ENCODE results near the gene MRFAP1.

MRFAP1 gene

DNA sequence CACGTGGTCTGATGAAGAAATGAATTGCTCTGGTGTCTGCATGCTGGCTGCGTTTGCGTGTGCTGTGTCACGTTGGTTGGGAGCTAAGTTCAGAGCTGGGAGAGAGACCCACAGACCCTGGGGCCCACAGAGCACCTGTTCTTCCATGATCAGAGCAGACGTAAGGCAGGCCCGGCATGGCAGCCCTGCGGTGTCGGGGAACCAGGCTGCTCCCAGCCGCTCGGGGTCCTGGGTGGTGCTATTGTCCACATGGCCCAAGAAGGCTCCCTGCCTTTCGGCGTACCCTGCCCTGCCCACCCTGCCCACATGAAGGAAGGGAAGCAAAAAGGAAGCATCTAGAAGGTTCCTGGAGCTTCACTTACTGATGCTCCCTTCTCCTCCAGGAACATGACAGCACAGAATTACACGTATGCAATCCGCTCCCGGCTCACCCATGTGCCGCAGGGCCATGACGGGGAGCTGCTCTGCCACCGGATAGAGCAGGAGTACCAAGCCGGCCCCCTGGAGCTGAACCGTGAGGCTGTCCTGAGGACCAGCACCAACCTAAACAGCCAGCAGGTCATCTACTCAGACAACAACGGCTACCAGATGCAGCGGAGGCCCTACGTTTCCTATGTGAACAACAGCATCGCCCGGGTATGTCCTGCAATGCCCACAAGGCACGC is 30.9 kb upstream of the MRFAP1 start:
- Histone ChIP-seq H4K20me1 (ENCODE audit: insufficient read depth, low read length) (no peaks in the 10 kb centered on the region), H3K9me2 (replicated peaks; ENCODE audit: insufficient read depth, low read length) (no peaks in the 10 kb centered on the region), H3K27me3 (replicated peaks; ENCODE audit: insufficient read depth, low read length) (no peaks in the 10 kb centered on the region), H3K9me3 (replicated peaks; ENCODE audit: insufficient read depth, low read length) (no peaks in the 10 kb centered on the region), H3K27ac (ENCODE audit: low read length) (no peak overlapping the region), H3K4me2 (ENCODE audit: low read depth, low read length) (no peak overlapping the region), H3K4me3 (ENCODE audit: low read length) (no peak overlapping the region), H3F3A (ENCODE audit: insufficient read depth, low read length) (no peaks in the 10 kb centered on the region), H3K9ac (ENCODE audit: low read length) (no peak overlapping the region), H3K4me1 (ENCODE audit: low read length) (no peaks in the 10 kb centered on the region), H3K36me3 (replicated peaks; ENCODE audit: insufficient read depth, low read length) (no peaks in the 10 kb centered on the region), H3K79me2 (ENCODE audit: low read length) (no peaks in the 10 kb centered on the region), H2AFZ (ENCODE audit: low read length) (no peak overlapping the region)
- no peak for DNase-seq
- TF ChIP-seq EZH2 (optimal IDR thresholded peaks at IDR 0.05; ENCODE audit: low read depth, low read length) (no peak), EZH2phosphoT487 (IDR thresholded peaks at IDR 0.05; ENCODE audit: low read length) (no peak)
- TF ChIP-seq, protein P1, sequence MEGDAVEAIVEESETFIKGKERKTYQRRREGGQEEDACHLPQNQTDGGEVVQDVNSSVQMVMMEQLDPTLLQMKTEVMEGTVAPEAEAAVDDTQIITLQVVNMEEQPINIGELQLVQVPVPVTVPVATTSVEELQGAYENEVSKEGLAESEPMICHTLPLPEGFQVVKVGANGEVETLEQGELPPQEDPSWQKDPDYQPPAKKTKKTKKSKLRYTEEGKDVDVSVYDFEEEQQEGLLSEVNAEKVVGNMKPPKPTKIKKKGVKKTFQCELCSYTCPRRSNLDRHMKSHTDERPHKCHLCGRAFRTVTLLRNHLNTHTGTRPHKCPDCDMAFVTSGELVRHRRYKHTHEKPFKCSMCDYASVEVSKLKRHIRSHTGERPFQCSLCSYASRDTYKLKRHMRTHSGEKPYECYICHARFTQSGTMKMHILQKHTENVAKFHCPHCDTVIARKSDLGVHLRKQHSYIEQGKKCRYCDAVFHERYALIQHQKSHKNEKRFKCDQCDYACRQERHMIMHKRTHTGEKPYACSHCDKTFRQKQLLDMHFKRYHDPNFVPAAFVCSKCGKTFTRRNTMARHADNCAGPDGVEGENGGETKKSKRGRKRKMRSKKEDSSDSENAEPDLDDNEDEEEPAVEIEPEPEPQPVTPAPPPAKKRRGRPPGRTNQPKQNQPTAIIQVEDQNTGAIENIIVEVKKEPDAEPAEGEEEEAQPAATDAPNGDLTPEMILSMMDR (IDR thresholded peaks at IDR 0.05; ENCODE audit: low read length): no peak

DNA sequence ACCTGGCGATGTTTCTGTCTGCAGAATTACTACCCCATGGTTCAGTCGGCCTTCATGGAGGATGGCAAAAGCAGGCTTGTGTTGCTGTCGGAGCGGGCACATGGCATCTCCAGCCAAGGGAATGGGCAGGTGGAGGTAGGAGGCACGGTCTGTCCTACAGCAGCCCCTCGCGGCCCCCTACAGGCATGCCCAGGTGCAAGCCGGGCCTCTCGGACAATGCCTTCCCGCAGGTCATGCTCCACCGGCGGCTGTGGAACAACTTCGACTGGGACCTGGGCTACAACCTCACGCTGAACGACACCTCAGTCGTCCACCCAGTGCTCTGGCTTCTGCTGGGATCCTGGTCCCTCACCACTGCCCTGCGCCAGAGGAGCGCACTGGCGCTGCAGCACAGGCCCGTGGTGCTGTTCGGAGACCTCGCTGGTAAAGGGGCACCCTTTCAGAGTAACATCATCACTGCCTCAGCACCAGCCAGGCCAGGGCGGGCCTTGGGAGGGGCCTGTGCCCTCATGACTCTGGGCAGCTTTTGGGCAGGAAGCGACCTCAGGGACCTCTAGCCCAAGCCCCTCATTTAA is 29.5 kb upstream of the MRFAP1 start:
- no peak for DNase-seq
- Histone ChIP-seq H2AFZ (ENCODE audit: low read length) (no peak overlapping the region), H3K9me3 (replicated peaks; ENCODE audit: insufficient read depth, low read length) (no peaks in the 10 kb centered on the region), H3K9ac (ENCODE audit: low read length) (no peak overlapping the region), H4K20me1 (ENCODE audit: insufficient read depth, low read length) (no peaks in the 10 kb centered on the region), H3K27ac (ENCODE audit: low read length) (no peak overlapping the region), H3K4me2 (ENCODE audit: low read depth, low read length) (no peak overlapping the region), H3K79me2 (ENCODE audit: low read length) (no peaks in the 10 kb centered on the region), H3K4me1 (ENCODE audit: low read length) (no peaks in the 10 kb centered on the region), H3F3A (ENCODE audit: insufficient read depth, low read length) (no peaks in the 10 kb centered on the region), H3K9me2 (replicated peaks; ENCODE audit: insufficient read depth, low read length) (no peaks in the 10 kb centered on the region), H3K27me3 (replicated peaks; ENCODE audit: insufficient read depth, low read length) (no peaks in the 10 kb centered on the region), H3K4me3 (ENCODE audit: low read length) (no peak overlapping the region), H3K36me3 (replicated peaks; ENCODE audit: insufficient read depth, low read length) (no peaks in the 10 kb centered on the region)
- TF ChIP-seq, protein P1 (IDR thresholded peaks at IDR 0.05; ENCODE audit: low read length): no peak
- TF ChIP-seq EZH2 (optimal IDR thresholded peaks at IDR 0.05; ENCODE audit: low read depth, low read length) (no peak), EZH2phosphoT487 (IDR thresholded peaks at IDR 0.05; ENCODE audit: low read length) (no peak)

DNA sequence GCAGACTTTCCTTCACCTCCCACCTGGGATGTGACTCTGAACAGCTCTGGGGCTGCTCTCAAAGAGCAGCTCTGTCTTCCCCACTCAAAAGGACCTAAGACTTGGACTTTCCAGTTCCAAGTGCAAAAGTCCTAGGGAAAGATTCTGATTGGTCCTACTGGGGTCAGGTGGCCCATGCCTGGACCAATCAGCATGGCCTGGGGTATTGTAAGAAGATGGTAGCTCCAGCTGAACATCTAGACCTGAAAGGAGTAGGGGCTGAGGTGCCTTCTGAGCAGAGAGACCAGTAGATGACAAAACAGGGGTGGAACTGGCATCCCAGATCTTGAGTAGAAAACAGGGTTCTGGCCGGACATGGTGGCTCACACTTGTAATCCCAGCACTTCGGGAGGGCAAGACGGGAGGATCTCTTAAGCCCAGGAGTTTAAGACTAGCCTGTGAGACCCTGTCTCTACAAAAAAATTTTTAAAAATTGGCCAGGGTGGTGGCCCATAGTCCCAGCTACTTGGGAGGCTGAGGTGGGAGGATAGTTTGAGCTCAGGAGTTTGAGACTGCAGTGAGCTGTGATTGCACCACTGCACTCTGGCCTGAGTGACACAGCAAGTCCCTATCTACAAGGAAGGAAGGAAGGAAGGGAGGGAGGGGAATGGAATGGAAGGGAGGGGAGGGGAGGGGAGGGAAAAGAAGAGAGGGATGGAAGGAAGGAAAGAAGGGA is 27.4 kb upstream of the MRFAP1 start:
- no peaks in the 10 kb centered on the region for H3F3A ChIP-seq (ENCODE audit: insufficient read depth, low read length)

More for the DNA sequence above, 27.4 kb upstream of the MRFAP1 start:
- no peaks in the 10 kb centered on the region for H4K20me1 ChIP-seq (ENCODE audit: insufficient read depth, low read length)
- H3K27me3 ChIP-seq (replicated peaks; ENCODE audit: insufficient read depth, low read length): no peaks in the 10 kb centered on the region
- DNase-seq: no peak
- no peak overlapping the region for H3K4me3 ChIP-seq (ENCODE audit: low read length)
- no peak overlapping the region for H3K27ac ChIP-seq (ENCODE audit: low read length)
- no peaks in the 10 kb centered on the region for H3K9me2 ChIP-seq (replicated peaks; ENCODE audit: insufficient read depth, low read length)
- no peak overlapping the region for H3K9ac ChIP-seq (ENCODE audit: low read length)
- H3K4me1 ChIP-seq (ENCODE audit: low read length): no peaks in the 10 kb centered on the region
- no peaks in the 10 kb centered on the region for H3K36me3 ChIP-seq (replicated peaks; ENCODE audit: insufficient read depth, low read length)
- TF ChIP-seq EZH2 (optimal IDR thresholded peaks at IDR 0.05; ENCODE audit: low read depth, low read length) (no peak), EZH2phosphoT487 (IDR thresholded peaks at IDR 0.05; ENCODE audit: low read length) (no peak)
- TF ChIP-seq, protein P1 (IDR thresholded peaks at IDR 0.05; ENCODE audit: low read length): no peak
- no peaks in the 10 kb centered on the region for H3K9me3 ChIP-seq (replicated peaks; ENCODE audit: insufficient read depth, low read length)
- H3K4me2 ChIP-seq (ENCODE audit: low read depth, low read length): no peak overlapping the region
- H2AFZ ChIP-seq (ENCODE audit: low read length): no peak overlapping the region
- no peaks in the 10 kb centered on the region for H3K79me2 ChIP-seq (ENCODE audit: low read length)
